Right lobe of liver (tissue), 4 donors: Measurements from ENCODE around the gene ADORA1.

Source experiments
- CTCF ChIP-seq, 4 donors: fragments of 200-600 bp in 3 of 4; fragments of 450-650 bp in 1 of 4; IDR thresholded peaks; one replicate each; pipeline versions ENCODE4 v1.5.1 to v1.8.0; 2016 to 2022; ENCODE audit warnings: antibody characterized with exemption in 4 of 4, mild to moderate bottlenecking in 2 of 4
- POLR2A ChIP-seq: fragments of 450-650 bp; IDR thresholded peaks from one replicate; pipeline ENCODE4 v1.6.1; 2017; ENCODE audit warnings: antibody characterized with exemption, mild to moderate bottlenecking
- donor health status: DM: no; HTN: no; CAD: no.
- donor health status: DM: no; HTN: no; CAD: no.
- donor health status: DM: no; HTN: yes; CAD: no.

GRCh38 chr1:203138066-203138465 lies 10.5 kb downstream of the ADORA1 start:
- TF ChIP-seq CTCF (IDR thresholded peaks at IDR 0.05) (no peak), POLR2A (no peak)
